ENCODE data around the gene SAC3D1. TPM values are rescaled to one million over a fixed set of nuclear protein-coding genes. Genes with fewer than 3 reads are reported as not detected.
A peak's percentile ranks its signal among the peaks of the same experiment; 100 is the strongest.

SAC3D1 gene
- total RNA-seq, 1 donor from 2014 or later, result 32.3 TPM

GRCh38 chr11:65047581-65048422, 6.8 kb downstream of the SAC3D1 start:
- Mint-ChIP-seq H3K4me3 (no peak overlapping the region), H3K4me1 (no peaks in the 10 kb centered on the region), H3K27ac (ENCODE audit: unreplicated experiment) (peak overlapping the region; percentile 35), H3K27me3 (ENCODE audit: low read depth) (no peaks in the 10 kb centered on the region), H3K36me3 (ENCODE audit: low read depth) (peaks cover 3% of the 10 kb centered on the region), H3K9me3 (no peaks in the 10 kb centered on the region)
- DNase-seq (ENCODE audit: low read depth, low spot score), result no peak
- no peak for TF ChIP-seq CTCF (conservative IDR thresholded peaks at IDR 0.05)

DNA sequence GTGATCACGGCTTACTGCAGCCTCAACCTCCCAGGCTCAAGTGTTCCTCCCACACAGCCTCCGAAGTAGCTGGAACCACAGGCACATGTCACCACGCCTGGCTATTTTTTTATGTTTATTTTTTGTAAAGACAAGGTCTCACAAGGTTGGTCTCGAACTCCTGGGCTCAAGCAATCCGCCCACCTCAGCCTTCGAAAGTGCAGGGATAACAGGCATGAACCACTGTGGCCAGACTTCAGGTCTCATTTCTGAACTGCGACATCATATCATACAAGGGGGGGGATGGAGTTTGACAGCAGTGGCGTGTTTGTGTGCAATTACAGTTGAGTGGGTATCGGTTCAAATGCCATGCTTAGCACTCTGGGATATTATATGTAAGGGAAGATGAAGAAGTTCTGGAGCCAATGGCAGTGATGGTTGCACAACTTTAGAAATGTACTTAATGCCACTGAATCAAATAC, 10.4 kb downstream of the SAC3D1 start:
- Mint-ChIP-seq H3K4me3 (no peak overlapping the region), H3K4me1 (no peaks in the 10 kb centered on the region), H3K9me3 (no peaks in the 10 kb centered on the region), H3K36me3 (ENCODE audit: low read depth) (no peaks in the 10 kb centered on the region), H3K27me3 (ENCODE audit: low read depth) (peaks cover 3% of the 10 kb centered on the region), H3K27ac (ENCODE audit: unreplicated experiment) (no peak overlapping the region)
- TF ChIP-seq CTCF (conservative IDR thresholded peaks at IDR 0.05), result no peak
- no peak for DNase-seq (ENCODE audit: low read depth, low spot score)

- DNase-seq (ENCODE audit: low read depth, low spot score), result no peak
- no peaks in the 10 kb centered on the region for H3K9me3 Mint-ChIP-seq
- H3K4me1 Mint-ChIP-seq, result no peaks in the 10 kb centered on the region
- peaks cover 3% of the 10 kb centered on the region for H3K27me3 Mint-ChIP-seq (ENCODE audit: low read depth)
- no peak overlapping the region for H3K27ac Mint-ChIP-seq (ENCODE audit: unreplicated experiment)
- H3K4me3 Mint-ChIP-seq, result no peak overlapping the region
- H3K36me3 Mint-ChIP-seq (ENCODE audit: low read depth), result no peaks in the 10 kb centered on the region
- TF ChIP-seq CTCF (conservative IDR thresholded peaks at IDR 0.05), result no peak
These were observed 13.0 kb downstream of the SAC3D1 start for GRCh38 chr11:65053827-65054508.

- Mint-ChIP-seq H3K9me3 (no peaks in the 10 kb centered on the region), H3K4me3 (no peak overlapping the region), H3K36me3 (ENCODE audit: low read depth) (no peaks in the 10 kb centered on the region), H3K27ac (ENCODE audit: unreplicated experiment) (no peak overlapping the region), H3K27me3 (ENCODE audit: low read depth) (peaks cover 7% of the 10 kb centered on the region), H3K4me1 (no peaks in the 10 kb centered on the region)
- DNase-seq (ENCODE audit: low read depth, low spot score), result no peak
- TF ChIP-seq CTCF (conservative IDR thresholded peaks at IDR 0.05), result no peak
These were observed 14.5 kb downstream of the SAC3D1 start for GRCh38 chr11:65055538-65055937.

GRCh38 chr11:65056999-65057398, 16.0 kb downstream of the SAC3D1 start:
- Mint-ChIP-seq H3K4me3 (no peak overlapping the region), H3K27ac (ENCODE audit: unreplicated experiment) (no peak overlapping the region), H3K9me3 (no peaks in the 10 kb centered on the region), H3K27me3 (ENCODE audit: low read depth) (peaks cover 12% of the 10 kb centered on the region), H3K4me1 (no peaks in the 10 kb centered on the region), H3K36me3 (ENCODE audit: low read depth) (no peaks in the 10 kb centered on the region)
- TF ChIP-seq CTCF (conservative IDR thresholded peaks at IDR 0.05), result no peak
- DNase-seq (ENCODE audit: low read depth, low spot score), result no peak
